Measurements from ENCODE around the gene ETV6.

Gene ETV6

DNA sequence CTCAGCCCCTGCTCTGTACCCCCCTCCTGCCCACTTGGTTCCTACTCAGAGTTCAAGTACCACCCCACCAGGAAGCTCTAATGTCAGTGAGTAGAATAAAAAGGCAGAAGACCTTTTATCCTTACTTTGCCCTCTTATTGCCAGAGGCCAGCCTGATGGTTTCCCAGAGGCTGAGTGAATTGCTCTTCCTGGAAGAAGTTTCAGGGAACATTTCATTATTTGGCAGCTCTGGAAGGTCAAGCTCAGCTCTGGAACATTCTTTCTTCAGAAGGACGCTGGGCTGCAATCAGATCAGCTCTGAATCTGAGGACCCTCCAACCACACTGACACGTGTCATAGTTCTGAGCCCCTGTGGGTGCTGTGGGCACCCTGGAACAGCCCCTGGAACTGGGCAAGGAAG lies 188.9 kb downstream of the ETV6 start:
- TF ChIP-seq FOXP2 (optimal IDR thresholded peaks at IDR 0.05; ENCODE audit: borderline replicate concordance, extremely low read depth, extremely low read length, insufficient read depth) = no peak
- TF ChIP-seq SIN3A (IDR thresholded peaks at IDR 0.05; ENCODE audit: borderline replicate concordance, insufficient read depth, low read length) = no peak
- TF ChIP-seq, protein P1, sequence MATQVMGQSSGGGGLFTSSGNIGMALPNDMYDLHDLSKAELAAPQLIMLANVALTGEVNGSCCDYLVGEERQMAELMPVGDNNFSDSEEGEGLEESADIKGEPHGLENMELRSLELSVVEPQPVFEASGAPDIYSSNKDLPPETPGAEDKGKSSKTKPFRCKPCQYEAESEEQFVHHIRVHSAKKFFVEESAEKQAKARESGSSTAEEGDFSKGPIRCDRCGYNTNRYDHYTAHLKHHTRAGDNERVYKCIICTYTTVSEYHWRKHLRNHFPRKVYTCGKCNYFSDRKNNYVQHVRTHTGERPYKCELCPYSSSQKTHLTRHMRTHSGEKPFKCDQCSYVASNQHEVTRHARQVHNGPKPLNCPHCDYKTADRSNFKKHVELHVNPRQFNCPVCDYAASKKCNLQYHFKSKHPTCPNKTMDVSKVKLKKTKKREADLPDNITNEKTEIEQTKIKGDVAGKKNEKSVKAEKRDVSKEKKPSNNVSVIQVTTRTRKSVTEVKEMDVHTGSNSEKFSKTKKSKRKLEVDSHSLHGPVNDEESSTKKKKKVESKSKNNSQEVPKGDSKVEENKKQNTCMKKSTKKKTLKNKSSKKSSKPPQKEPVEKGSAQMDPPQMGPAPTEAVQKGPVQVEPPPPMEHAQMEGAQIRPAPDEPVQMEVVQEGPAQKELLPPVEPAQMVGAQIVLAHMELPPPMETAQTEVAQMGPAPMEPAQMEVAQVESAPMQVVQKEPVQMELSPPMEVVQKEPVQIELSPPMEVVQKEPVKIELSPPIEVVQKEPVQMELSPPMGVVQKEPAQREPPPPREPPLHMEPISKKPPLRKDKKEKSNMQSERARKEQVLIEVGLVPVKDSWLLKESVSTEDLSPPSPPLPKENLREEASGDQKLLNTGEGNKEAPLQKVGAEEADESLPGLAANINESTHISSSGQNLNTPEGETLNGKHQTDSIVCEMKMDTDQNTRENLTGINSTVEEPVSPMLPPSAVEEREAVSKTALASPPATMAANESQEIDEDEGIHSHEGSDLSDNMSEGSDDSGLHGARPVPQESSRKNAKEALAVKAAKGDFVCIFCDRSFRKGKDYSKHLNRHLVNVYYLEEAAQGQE (IDR thresholded peaks at IDR 0.05; ENCODE audit: insufficient read depth in 1 of 2, low read depth in 2 of 2, low read length in 2 of 2) = no peak
- TF ChIP-seq TAF1 (IDR thresholded peaks at IDR 0.05; ENCODE audit: borderline replicate concordance, insufficient read depth, low read length) = no peak
- TF ChIP-seq POLR2AphosphoS5 (IDR thresholded peaks at IDR 0.05; ENCODE audit: low read depth, low read length) = no peak

DNA sequence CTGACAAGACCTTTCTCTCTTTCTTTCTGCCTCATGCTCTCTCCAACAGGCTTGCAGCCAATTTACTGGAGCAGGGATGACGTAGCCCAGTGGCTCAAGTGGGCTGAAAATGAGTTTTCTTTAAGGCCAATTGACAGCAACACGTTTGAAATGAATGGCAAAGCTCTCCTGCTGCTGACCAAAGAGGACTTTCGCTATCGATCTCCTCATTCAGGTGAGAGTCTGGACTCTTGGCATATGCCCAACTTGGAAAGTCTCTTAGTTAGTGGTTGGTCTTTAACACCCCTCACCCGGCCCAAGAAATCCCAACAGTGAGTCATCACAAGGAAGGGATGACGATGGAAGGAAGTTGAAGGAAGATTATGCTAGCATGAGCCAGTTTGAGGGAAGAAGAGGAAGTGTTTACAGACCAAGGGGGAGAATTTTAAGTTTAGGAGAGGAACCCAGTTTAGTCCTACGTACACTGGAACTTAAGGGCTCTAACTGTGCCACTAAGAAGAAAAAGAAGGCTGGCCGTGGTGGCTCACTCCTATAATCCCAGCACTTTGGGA lies 189.7 kb downstream of the ETV6 start:
- TF ChIP-seq, protein P1 (IDR thresholded peaks at IDR 0.05; ENCODE audit: insufficient read depth in 1 of 2, low read depth in 2 of 2, low read length in 2 of 2) = no peak
- no peak for TF ChIP-seq TAF1 (IDR thresholded peaks at IDR 0.05; ENCODE audit: borderline replicate concordance, insufficient read depth, low read length)

GRCh38 chr12:11840366-11840765 lies 190.9 kb downstream of the ETV6 start:
- no peak for TF ChIP-seq SIN3A (IDR thresholded peaks at IDR 0.05; ENCODE audit: borderline replicate concordance, insufficient read depth, low read length)
- TF ChIP-seq, protein P1 (IDR thresholded peaks at IDR 0.05; ENCODE audit: insufficient read depth in 1 of 2, low read depth in 2 of 2, low read length in 2 of 2) = no peak
- TF ChIP-seq POLR2AphosphoS5 (IDR thresholded peaks at IDR 0.05; ENCODE audit: low read depth, low read length) = no peak
- TF ChIP-seq FOXP2 (optimal IDR thresholded peaks at IDR 0.05; ENCODE audit: borderline replicate concordance, extremely low read depth, extremely low read length, insufficient read depth) = no peak
- TF ChIP-seq TAF1 (IDR thresholded peaks at IDR 0.05; ENCODE audit: borderline replicate concordance, insufficient read depth, low read length) = no peak

DNA sequence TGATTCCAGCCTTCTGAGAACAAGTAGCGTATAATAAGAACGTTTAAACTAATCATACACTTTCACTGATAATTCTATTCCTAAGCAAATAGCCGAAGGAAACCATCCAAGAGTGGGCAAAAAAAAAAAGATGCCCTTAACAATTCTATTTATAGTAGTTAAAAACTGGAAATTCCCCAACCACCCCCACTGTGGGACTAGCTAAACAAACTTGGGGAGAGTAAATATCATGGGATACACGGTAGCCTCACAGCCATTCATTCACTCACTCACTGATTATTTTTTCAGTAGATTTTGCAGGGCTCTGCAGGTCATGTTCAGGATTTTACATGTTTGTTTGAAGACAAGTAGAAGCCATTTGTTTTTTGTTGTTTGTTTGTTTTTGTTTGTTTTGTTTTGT lies 197.0 kb downstream of the ETV6 start:
- TF ChIP-seq POLR2AphosphoS5 (IDR thresholded peaks at IDR 0.05; ENCODE audit: low read depth, low read length) (no peak), SIN3A (IDR thresholded peaks at IDR 0.05; ENCODE audit: borderline replicate concordance, insufficient read depth, low read length) (no peak), FOXP2 (optimal IDR thresholded peaks at IDR 0.05; ENCODE audit: borderline replicate concordance, extremely low read depth, extremely low read length, insufficient read depth) (no peak), TAF1 (IDR thresholded peaks at IDR 0.05; ENCODE audit: borderline replicate concordance, insufficient read depth, low read length) (no peak)

DNA sequence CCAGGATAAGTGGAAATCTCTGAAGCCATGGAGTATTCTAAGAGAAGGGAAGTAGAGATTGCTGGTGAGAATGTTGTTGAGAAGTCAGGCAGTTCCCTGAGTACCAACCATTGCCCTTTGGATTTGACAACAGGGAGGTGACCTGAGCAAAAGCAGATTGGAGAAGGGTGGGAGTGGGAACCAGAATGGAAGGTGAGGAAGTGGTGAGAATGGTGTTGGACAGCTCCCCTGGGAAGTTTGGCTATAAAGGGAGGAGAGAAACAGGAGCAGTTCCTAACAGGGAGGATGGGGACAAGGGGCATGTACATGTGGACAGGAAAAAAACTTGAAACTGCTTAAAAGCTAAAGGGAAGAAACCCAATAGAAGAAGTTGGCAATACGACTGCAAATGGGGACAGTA lies 198.1 kb downstream of the ETV6 start:
- TF ChIP-seq, protein P1 (IDR thresholded peaks at IDR 0.05; ENCODE audit: insufficient read depth in 1 of 2, low read depth in 2 of 2, low read length in 2 of 2) = peak; percentile 56 to 85; a peak in 3 of 4 replicates
- TF ChIP-seq TAF1 (IDR thresholded peaks at IDR 0.05; ENCODE audit: borderline replicate concordance, insufficient read depth, low read length) = no peak
